NT2/D1 (cell line): ENCODE measurements around the gene RAPSN.

Experiments
- SUZ12 ChIP-seq: IDR thresholded peaks from 2 replicates; pipeline ENCODE4 v1.6.1; 2011; ENCODE audit not compliant: insufficient read length, insufficient read depth; ENCODE audit errors: extremely low read depth
- YY1 ChIP-seq: IDR thresholded peaks from 2 replicates; pipeline ENCODE4 v1.6.1; 2011; ENCODE audit not compliant: insufficient read length, insufficient read depth
- ZNF274 ChIP-seq: IDR thresholded peaks from 2 replicates; pipeline ENCODE4 v1.6.1; 2011; ENCODE audit warnings: mild to moderate bottlenecking, low read depth, low read length

GRCh38 chr11:47413351-47413750 lies 35.6 kb downstream of the RAPSN start:
- TF ChIP-seq YY1: no peak
- no peak for TF ChIP-seq ZNF274
- TF ChIP-seq SUZ12: no peak
